HG03520 (cell line): ENCODE data around the gene LRP8.
A peak's percentile ranks its signal among the peaks of the same experiment; 100 is the strongest.

Experiments
- ATAC-seq: cut with Tn5 transposase; IDR thresholded peaks from one replicate; pipeline ENCODE4 v1.9.1; 2021; ENCODE audit warnings: mild to moderate bottlenecking, moderate library complexity; ENCODE audit not compliant: unreplicated experiment

LRP8 gene

DNA sequence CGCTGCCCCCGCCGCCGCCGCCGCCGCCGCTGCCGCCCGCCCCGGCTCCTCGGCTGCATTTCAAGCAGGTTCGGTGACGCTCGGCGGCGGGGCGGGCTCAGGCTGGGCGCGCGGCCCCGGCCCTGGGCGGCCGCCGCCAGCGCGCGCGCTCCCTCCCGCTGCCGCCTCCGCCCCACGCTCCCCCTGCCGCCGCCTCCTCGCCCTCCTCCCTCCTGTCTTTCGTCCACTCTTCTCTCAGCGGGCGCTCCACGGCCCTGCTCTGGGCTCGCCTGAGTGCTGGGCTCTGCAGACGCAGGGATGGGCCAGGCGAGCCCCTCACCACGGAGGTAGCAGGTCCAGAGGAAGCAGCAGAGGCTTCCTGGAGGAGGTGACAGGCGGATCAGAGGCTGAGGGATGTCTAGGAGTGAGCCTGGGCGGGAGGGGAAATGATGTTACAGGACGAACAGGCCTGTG lies at the start of gene LRP8:
TSS of gene LRP8 (minus strand) at position 62 of the 453 bp plus-strand sequence. CDS start 158 bp downstream, outside the sequence.
- peak; percentile 29 for ATAC-seq

DNA sequence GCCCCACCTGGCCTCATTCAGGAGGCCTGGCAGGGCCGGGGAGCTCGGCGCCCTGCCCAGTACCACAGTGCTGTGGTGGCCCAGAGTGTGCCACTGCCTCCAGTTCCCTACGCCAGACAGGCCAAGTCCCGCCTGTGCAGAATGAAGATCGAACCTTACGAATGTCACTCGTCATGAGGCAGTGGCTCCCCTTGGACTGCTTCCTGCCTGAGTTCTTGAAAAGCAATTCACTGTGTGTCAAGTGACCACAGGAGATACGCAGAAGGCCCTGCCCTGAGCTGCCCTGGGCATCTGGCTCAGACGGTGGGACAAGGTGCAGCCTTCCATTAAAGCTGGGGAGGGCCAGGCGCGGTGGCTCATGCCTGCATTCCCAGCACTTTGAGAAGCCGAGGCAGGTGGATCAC lies 49.6 kb upstream of the LRP8 start:
- no peak for ATAC-seq

- no peak for ATAC-seq
Observed at GRCh38 chr1:53376742-53377437, 49.0 kb upstream of the LRP8 start.

DNA sequence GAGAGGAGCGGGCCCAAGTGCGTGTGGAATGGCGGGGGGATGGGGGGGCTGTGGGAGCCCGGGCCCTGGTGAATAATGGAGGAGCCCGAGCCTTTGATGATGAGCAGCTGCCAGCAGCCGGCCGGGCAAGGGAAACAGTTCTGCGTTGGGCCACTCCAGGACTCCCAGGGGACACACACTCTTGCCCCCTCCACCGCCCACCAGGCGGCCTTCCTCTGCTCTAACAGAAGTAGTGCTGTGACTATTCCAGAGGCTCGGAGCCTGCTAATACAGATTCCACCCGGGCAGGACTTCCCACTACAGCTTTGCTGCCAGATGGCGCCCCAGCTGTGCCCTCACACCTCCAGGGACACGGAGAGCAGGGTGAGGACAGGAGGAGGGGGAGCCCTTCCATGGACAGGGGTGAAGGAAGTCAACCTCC lies 48.2 kb upstream of the LRP8 start:
- no peak for ATAC-seq

GRCh38 chr1:53375440-53375839 lies 47.6 kb upstream of the LRP8 start:
- ATAC-seq, result no peak

- no peak for ATAC-seq
Observed at GRCh38 chr1:53373246-53373645, 45.4 kb upstream of the LRP8 start.

DNA sequence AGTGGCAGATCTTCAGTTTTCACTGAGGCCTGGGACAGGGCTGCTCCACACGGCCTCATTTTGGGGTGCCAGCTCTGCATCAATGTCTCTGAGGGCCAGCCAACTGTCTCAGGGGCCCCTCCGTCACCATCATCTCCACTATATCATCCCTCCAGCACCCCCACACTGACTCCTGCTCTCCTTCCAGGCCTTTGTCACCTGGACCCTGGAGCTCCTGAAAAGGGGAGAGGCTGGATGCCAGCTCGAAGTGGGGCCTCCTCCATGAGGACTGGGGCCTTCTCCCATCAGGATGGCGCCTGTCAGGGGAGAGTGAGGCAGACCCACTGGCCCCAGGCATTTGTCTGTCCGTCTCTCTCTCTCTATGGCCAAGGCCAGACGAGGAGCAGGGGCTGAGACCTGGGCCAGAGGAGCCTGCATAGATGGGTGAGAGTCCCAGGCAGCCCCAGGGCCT lies 44.7 kb upstream of the LRP8 start:
- ATAC-seq, result no peak

GRCh38 chr1:53371851-53372250 lies 44.0 kb upstream of the LRP8 start:
- ATAC-seq, result no peak

DNA sequence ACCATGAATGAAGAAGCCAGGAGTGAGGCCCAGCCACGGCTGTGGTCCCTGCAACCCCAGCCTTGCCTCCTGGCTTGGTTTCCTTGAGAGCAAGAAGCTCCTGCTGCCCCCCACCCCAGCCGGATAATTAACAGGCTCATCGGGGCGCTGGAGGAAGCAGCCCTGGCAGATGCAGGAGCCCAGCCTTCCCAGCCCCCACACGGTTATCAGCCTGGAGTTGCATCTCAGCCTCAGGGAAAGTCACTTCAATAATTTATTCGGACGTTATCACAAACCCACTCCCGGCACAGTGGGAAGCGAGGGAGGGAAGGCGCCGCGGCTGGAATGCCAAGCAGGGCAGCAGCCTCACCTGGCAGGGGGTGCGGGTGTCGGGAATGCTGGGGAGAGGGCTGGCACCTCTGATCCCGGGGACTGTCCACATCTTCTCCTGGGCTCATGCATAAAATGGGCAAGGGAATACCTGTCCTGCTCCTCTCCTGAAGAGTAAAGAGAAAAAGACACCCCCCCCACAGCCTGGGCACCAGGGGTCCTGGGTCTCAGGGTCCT lies 43.3 kb upstream of the LRP8 start:
- no peak for ATAC-seq

GRCh38 chr1:53370369-53370961 lies 42.6 kb upstream of the LRP8 start:
- ATAC-seq, result no peak

DNA sequence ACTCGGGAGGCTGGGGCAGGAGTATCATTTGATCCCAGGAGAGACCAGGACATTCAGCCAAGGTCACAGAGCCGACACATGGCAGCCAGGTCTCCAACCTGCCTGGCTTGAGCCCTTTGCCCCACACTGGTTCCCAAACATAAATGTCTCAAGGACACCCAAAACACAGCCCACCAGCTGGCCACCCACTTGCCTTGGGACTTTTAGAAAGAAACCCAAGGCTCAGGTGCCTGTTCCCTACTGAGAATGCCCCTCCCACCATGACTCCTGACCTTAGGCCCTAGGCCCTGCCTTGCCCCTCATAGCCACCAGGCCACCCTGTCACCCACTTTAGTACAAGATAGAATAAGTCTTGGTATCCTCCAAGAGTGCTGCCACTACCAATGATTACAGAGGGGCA lies 41.9 kb upstream of the LRP8 start:
- ATAC-seq, result no peak

GRCh38 chr1:53369034-53369750 lies 41.3 kb upstream of the LRP8 start:
- no peak for ATAC-seq

DNA sequence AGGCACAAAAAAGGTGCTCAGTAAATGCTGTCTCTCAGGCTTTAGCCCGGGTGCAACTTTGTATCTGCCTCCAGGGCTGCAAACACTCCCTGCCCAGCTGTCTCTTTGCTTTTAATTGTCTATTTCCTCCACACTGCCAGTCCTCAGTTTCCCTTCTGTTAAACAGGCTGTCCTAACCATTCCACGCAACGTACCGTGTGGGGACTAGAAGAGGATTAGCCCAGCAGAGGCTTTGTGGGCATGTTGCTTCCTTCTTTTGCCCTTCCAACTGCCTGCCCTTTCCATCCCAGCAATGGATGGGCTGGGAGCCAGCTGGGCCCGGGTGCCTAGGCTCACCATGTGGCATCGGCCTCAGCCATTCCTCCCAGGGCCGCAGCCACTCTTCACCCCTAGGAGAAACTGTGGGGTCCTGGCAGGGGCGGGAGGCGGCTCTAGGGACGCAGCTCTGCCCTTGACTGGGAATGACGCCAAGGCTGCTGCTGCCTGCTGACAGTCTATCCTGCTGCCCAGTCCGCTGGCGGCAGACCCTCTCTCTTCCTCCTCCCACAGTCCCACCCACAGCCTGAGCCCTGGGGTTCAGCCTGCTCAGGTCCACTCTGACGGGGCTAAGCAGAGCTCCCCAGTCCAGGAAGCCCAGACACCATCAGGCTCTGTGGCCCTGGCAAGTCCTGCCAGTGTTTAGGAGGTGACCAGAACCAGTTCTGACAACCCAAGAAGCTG lies 40.6 kb upstream of the LRP8 start:
- no peak for ATAC-seq

DNA sequence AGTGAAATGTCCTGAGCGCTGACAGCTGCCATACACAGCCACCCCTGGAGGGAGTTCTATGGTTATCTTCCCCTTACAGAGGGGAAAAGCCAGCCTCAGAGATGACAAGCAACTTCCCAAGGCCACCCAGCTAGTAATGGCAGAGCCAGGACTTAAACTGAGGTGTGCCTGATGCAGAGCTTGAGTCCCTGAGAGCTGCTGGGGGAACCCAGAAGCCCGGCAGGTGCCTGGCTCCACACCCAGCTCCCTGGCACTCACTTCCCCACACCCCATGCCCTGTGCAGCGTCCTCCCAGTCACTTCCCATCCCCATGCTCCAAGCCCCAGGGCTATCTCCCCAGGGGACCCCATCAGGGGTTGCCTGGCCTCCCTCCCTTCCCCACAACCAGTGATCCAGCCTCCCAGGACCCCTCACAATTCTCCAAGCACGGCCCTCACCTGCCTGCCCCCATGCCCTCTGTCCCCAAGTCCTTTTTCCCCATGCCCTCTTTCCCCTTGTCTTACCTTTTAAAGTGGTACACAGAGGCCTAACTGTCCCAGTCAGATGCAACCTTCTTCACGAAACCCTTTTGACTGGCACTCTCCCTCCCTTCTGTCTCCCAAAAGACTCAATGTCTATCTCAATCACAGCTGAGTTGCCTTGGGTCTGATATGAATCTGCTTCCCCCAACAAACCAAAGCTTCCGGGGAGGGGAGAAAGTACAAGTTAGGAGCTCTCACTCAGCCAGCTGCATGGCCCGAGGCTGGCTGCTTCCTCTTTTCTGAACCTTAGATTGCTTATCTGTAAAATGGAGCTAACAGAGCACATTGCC lies 39.8 kb upstream of the LRP8 start:
- peak; percentile 84 for ATAC-seq

DNA sequence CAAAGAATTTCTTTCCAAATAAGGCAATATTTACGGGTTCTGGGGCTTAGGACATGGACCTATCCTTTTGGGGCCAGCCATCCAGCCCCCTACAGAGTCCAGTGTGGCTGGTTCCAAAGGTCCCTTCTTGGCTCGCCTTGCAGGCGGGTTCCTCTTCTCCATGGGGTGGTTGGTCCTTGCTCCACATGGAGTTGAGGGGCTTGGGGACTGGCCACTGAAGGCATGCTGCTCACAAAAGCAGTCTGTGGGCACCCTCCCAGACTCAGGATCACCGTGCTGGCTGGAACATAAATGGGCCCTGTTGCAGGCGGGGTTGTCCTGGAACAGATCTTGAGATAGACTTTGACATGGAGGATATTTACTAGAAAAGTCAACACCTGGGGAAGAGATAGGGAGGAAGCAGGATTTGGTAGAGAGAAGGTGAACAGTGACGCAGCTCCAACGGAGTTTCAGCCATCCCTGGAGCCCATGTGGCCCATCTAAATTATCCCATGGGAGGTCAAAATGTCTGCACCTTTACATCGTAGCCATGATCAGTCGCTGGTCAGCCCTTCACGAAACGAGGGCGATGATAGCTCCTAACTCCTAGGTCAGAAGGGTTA lies 39.1 kb upstream of the LRP8 start:
- ATAC-seq, result no peak

DNA sequence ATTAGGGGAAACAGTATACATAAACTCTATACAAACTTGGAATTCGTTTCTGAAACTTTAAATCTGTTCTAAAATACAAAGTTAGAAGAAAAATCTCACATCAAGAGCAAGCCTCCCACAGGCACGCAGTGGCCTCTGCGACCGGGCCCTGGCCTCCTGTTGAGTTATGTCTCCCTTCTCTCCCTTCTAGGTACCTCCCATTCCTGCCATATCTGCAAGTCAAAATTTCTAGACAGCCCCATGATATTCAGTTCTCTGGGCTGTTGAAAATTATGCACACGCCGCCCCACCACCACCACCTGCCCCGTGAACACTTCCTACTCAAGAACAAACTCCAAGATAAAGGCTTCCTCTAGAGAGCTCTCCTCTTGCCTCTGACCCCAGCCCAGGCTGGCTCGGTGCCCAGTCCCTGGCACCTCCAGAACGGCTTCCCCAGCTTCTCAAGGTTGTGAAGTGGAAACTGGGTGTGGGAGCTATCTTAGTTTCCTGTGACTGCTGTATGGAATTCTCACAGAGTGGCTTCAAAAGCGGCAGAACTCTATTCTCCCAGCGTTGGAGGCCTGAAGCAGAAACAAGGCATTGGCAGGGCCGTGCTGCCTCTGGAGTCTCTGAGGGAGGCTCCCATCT lies 37.7 kb upstream of the LRP8 start:
- ATAC-seq, result no peak

- ATAC-seq, result no peak
Observed at GRCh38 chr1:53362851-53363642, 35.2 kb upstream of the LRP8 start.

- ATAC-seq, result no peak
Observed at GRCh38 chr1:53362270-53362669, 34.4 kb upstream of the LRP8 start.
